ENCODE data around the gene ACTR1A.
"Not testable (repeated sequence)": the region's sequence is repeated elsewhere in the genome, so short reads cannot be mapped to it uniquely, and the experiment has no call there.

ACTR1A gene

GRCh38 chr10:102501201-102502028 lies 1.1 kb downstream of the ACTR1A start:
- no peak for DNase-seq (ENCODE audit: low read depth, low spot score)
- Histone ChIP-seq H3K36me3 (ENCODE audit: insufficient read depth, low read length) (no peaks in the 10 kb centered on the region), H3K4me3 (peak overlapping the region; percentile 91), H3K9me3 (ENCODE audit: low read depth, low read length) (no peaks in the 10 kb centered on the region), H3K9ac (ENCODE audit: insufficient read length) (peak overlapping the region; percentile 85), H3K27ac (no peak overlapping the region)
- TF ChIP-seq POLR2AphosphoS5 (IDR thresholded peaks at IDR 0.05; ENCODE audit: borderline replicate concordance, low read depth, low read length) (no peak), EZH2 (IDR thresholded peaks at IDR 0.05) (no peak), FOXP2 (optimal IDR thresholded peaks at IDR 0.05; ENCODE audit: control extremely low read depth, extremely low read length, insufficient read depth) (no peak)

GRCh38 chr10:102500686-102501085 lies 1.8 kb downstream of the ACTR1A start:
- H3K9ac ChIP-seq (ENCODE audit: insufficient read length); H3K4me3 ChIP-seq; H3K27ac ChIP-seq; DNase-seq (ENCODE audit: low read depth, low spot score); H3K9me3 ChIP-seq (ENCODE audit: low read depth, low read length); H3K36me3 ChIP-seq (ENCODE audit: insufficient read depth, low read length): not testable (repeated sequence)

DNA sequence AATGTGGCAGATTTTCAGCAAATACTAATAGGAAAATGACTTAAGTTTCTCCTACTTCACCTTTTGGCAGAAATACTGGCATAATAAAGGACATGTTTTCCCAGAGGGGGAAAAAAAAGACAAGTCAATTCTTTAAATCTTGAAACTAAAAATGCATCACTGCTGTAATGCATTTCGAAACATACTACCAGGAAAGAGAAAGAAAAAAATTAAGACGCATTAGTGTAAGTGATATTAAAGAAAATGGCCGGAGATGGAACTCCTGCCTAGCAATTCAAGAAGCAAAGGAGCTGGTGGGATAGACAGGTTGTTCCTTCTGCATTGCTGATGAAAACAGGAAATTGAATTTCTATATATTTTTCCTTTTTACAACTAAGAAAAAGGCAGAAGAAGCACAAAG lies 3.2 kb downstream of the ACTR1A start:
- DNase-seq (ENCODE audit: low read depth, low spot score): no peak
- Histone ChIP-seq H3K9me3 (ENCODE audit: low read depth, low read length) (no peaks in the 10 kb centered on the region), H3K9ac (ENCODE audit: insufficient read length) (no peak overlapping the region), H3K4me3 (no peak overlapping the region), H3K27ac (no peak overlapping the region), H3K36me3 (ENCODE audit: insufficient read depth, low read length) (no peaks in the 10 kb centered on the region)
- TF ChIP-seq POLR2AphosphoS5 (IDR thresholded peaks at IDR 0.05; ENCODE audit: borderline replicate concordance, low read depth, low read length): no peak
- no peak for TF ChIP-seq FOXP2 (optimal IDR thresholded peaks at IDR 0.05; ENCODE audit: control extremely low read depth, extremely low read length, insufficient read depth)
- no peak for TF ChIP-seq EZH2 (IDR thresholded peaks at IDR 0.05)

DNA sequence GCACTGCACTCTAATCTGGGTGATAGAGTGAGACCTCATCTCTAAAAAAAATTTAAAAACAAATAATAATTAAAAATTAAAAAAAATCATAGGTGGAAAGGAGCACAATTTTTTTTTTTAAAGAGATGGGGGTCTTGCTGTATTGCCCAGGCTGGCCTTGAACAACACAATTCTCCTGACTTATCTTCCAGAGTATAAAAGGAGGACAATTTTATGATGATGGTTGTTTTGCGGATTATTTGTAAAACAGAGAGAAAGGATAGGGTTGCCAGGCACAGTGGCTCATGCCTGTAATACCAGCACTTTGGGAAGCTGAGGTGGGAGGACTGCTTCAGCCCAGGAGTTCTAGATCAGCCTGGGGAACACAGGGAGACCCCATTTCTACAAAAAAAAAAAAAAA lies 5.0 kb downstream of the ACTR1A start:
- DNase-seq (ENCODE audit: low read depth, low spot score): no peak
- H3K27ac ChIP-seq: no peak overlapping the region
- H3K36me3 ChIP-seq (ENCODE audit: insufficient read depth, low read length): no peaks in the 10 kb centered on the region
- no peaks in the 10 kb centered on the region for H3K9me3 ChIP-seq (ENCODE audit: low read depth, low read length)
- no peak overlapping the region for H3K9ac ChIP-seq (ENCODE audit: insufficient read length)
- TF ChIP-seq FOXP2 (optimal IDR thresholded peaks at IDR 0.05; ENCODE audit: control extremely low read depth, extremely low read length, insufficient read depth) (no peak), EZH2 (IDR thresholded peaks at IDR 0.05) (no peak), POLR2AphosphoS5 (IDR thresholded peaks at IDR 0.05; ENCODE audit: borderline replicate concordance, low read depth, low read length) (no peak)
- no peak overlapping the region for H3K4me3 ChIP-seq

GRCh38 chr10:102493771-102494170 lies 8.7 kb downstream of the ACTR1A start:
- no peaks in the 10 kb centered on the region for H3K9me3 ChIP-seq (ENCODE audit: low read depth, low read length)
- H3K36me3 ChIP-seq (ENCODE audit: insufficient read depth, low read length): peaks cover 3% of the 10 kb centered on the region; the same call in 1 of the 2 replicates
- no peak for DNase-seq (ENCODE audit: low read depth, low spot score)
- no peak for TF ChIP-seq POLR2AphosphoS5 (IDR thresholded peaks at IDR 0.05; ENCODE audit: borderline replicate concordance, low read depth, low read length)
- H3K9ac ChIP-seq (ENCODE audit: insufficient read length): no peak overlapping the region
- no peak overlapping the region for H3K27ac ChIP-seq
- no peak overlapping the region for H3K4me3 ChIP-seq

DNA sequence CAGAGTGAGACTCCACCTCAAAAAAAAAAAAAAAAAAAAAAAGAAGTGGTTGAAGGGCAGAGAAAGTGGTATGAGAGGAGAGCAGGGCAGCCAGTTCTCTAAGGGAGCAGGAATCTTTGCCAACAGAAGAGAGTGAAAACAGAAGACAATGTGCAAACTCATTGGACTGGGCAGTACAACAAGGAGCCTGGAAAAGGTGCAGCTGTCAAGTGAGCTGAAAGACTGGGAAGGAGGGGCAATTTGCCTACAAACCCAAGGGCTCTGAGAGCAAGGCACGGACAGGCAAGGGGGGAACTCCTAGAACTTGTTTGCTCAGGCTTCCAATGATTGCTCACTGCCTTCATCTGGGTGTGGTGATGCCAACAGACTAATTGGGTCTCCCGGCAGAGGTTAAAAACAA lies 9.5 kb downstream of the ACTR1A start:
- peaks cover 11% of the 10 kb centered on the region; the same call in 1 of the 2 replicates for H3K36me3 ChIP-seq (ENCODE audit: insufficient read depth, low read length)
- H3K4me3 ChIP-seq: no peak overlapping the region
- TF ChIP-seq FOXP2 (optimal IDR thresholded peaks at IDR 0.05; ENCODE audit: control extremely low read depth, extremely low read length, insufficient read depth) (no peak), POLR2AphosphoS5 (IDR thresholded peaks at IDR 0.05; ENCODE audit: borderline replicate concordance, low read depth, low read length) (no peak), EZH2 (IDR thresholded peaks at IDR 0.05) (no peak)
- H3K9me3 ChIP-seq (ENCODE audit: low read depth, low read length): no peaks in the 10 kb centered on the region
- H3K27ac ChIP-seq: no peak overlapping the region
- no peak for DNase-seq (ENCODE audit: low read depth, low spot score)
- H3K9ac ChIP-seq (ENCODE audit: insufficient read length): no peak overlapping the region

- Histone ChIP-seq H3K9me3 (ENCODE audit: low read depth, low read length) (no peaks in the 10 kb centered on the region), H3K27ac (no peak overlapping the region)
- no peak for TF ChIP-seq FOXP2 (optimal IDR thresholded peaks at IDR 0.05; ENCODE audit: control extremely low read depth, extremely low read length, insufficient read depth)
- no peak for TF ChIP-seq POLR2AphosphoS5 (IDR thresholded peaks at IDR 0.05; ENCODE audit: borderline replicate concordance, low read depth, low read length)
- no peak for TF ChIP-seq EZH2 (IDR thresholded peaks at IDR 0.05)
Measured at GRCh38 chr10:102492344-102492939, 10.1 kb downstream of the ACTR1A start.

GRCh38 chr10:102491136-102491535 lies 11.4 kb downstream of the ACTR1A start:
- no peak overlapping the region for H3K4me3 ChIP-seq
- peaks cover 12% of the 10 kb centered on the region; the same call in 1 of the 2 replicates for H3K36me3 ChIP-seq (ENCODE audit: insufficient read depth, low read length)
- no peak for DNase-seq (ENCODE audit: low read depth, low spot score)
- H3K27ac ChIP-seq: no peak overlapping the region
- H3K9me3 ChIP-seq (ENCODE audit: low read depth, low read length): no peaks in the 10 kb centered on the region
- TF ChIP-seq POLR2AphosphoS5 (IDR thresholded peaks at IDR 0.05; ENCODE audit: borderline replicate concordance, low read depth, low read length) (no peak), FOXP2 (optimal IDR thresholded peaks at IDR 0.05; ENCODE audit: control extremely low read depth, extremely low read length, insufficient read depth) (no peak), EZH2 (IDR thresholded peaks at IDR 0.05) (no peak)
- no peak overlapping the region for H3K9ac ChIP-seq (ENCODE audit: insufficient read length)

More at GRCh38 chr10:102492344-102492939, 10.1 kb downstream of the ACTR1A start:
- H3K36me3 ChIP-seq (ENCODE audit: insufficient read depth, low read length): peaks cover 12% of the 10 kb centered on the region; the same call in 1 of the 2 replicates
- H3K4me3 ChIP-seq: no peak overlapping the region
- no peak for DNase-seq (ENCODE audit: low read depth, low spot score)
- no peak overlapping the region for H3K9ac ChIP-seq (ENCODE audit: insufficient read length)

Measured in SK-N-MC (cell line).